ENCODE data around the gene POU2AF2. TPM values are rescaled to one million over a fixed set of nuclear protein-coding genes. Genes with fewer than 3 reads are reported as not detected.
"Not testable (repeated sequence)": the region's sequence is repeated elsewhere in the genome, so short reads cannot be mapped to it uniquely, and the experiment has no call there.

Gene POU2AF2
- polyA plus RNA-seq, 3 donors, result not detected

GRCh38 chr11:111301842-111302118 lies 56.3 kb downstream of the POU2AF2 start:
- DNase-seq, result no peak

DNA sequence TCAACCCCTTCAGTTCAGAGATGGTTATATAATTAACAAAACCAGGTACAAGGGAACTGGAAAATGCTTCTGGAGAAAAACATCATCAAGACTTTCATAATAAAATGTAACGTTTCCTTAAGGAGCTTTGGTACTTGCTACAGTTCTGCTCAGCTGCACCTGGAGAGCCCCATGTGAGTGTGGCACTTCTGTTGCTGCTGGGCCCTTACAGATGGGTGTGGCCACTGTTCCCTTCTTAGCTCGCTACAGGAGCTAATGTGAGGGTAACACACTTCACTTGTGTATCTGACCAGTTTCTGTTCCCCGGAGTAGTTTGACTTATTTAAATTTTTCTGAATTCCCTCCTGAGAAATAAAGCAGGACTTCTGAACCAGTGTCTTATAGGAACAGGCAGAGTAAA lies 56.8 kb downstream of the POU2AF2 start:
- no peak for DNase-seq

GRCh38 chr11:111303461-111303860 lies 57.9 kb downstream of the POU2AF2 start:
- no peak for DNase-seq

- no peak for DNase-seq
Observed at GRCh38 chr11:111305162-111305802, 59.8 kb downstream of the POU2AF2 start.

- DNase-seq, result no peak
Observed at GRCh38 chr11:111305876-111306275, 60.4 kb downstream of the POU2AF2 start.

- DNase-seq, result no peak
Observed at GRCh38 chr11:111306321-111306720, 60.8 kb downstream of the POU2AF2 start.

GRCh38 chr11:111307472-111308108 lies 62.1 kb downstream of the POU2AF2 start:
- DNase-seq, result no peak

GRCh38 chr11:111308140-111308539 lies 62.6 kb downstream of the POU2AF2 start:
- DNase-seq, result no peak

DNA sequence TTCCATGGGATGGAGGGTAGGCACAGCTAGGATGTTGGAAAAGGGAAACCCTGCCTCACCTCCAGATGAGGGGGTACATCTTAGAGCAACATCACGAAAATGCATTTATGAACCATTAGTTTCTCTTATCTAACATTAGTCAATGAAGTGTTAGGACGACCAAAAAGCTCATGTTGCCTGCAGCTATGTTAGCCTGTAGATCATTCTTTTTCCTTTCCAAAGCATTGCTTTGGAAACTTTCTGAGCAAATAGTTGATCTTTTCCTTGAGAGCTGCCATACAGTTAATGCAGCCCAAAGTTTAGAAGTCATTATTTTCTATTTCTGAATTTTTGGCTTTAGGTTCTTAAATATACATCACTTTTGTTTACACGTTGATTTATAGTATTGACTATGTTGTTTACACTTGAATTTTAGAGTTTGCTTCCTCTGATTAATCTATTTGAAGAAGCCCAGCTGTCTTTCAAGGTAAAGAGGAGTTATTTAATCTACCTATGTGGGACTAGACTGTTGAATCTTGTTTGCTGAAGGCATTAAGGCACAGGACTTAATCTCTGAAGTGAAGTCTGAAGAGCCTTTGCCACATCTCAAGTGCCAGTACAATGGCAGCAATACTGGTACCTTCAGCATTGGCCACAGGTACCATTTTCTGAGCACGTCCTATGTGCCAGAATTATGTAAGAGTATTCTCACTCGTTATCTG lies 63.8 kb downstream of the POU2AF2 start:
- no peak for DNase-seq

GRCh38 chr11:111310088-111310487 lies 64.6 kb downstream of the POU2AF2 start:
- DNase-seq, result no peak

DNA sequence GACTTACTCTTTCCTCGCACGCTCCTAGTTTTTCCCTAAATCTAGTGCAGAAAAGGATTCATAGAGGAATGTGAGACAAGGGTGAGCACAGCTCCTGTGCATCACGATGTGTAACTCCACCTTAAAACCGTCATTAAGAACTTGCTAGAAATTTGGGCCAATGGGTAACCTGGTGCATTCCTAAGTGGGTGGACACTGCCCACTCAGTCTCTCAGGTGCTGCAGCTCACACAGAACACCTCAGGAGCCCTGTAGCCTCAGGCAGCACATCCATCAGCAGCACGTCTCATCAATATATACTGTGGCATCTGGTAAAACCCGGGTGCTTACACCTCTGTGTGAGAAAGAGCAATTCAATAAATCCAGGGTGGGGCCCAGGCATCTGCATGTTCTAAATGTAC lies 65.2 kb downstream of the POU2AF2 start:
- DNase-seq, result no peak

DNA sequence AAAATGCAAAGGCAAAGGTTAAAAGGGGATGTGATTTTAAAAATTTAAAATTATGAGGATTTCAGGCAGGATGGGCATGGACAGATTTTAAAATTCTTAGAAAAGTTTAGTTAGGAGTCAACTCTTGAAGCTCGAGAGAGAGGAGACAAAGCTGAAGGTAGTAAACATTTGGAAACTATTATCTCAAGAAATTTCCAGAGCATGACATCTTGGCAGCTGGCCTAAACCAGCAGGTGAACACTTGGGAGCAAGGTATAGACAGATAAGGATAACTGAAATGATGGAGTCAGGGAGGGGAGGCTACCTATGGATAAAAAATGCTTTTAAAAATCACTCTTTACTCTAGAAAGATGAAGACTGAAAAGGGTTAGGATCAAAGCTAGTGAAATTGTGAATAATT lies 66.6 kb downstream of the POU2AF2 start:
- no peak for DNase-seq

GRCh38 chr11:111319296-111319695 lies 73.8 kb downstream of the POU2AF2 start:
- no peak for DNase-seq

- not testable (repeated sequence) for DNase-seq
Observed at GRCh38 chr11:111320199-111320598, 74.7 kb downstream of the POU2AF2 start.

GRCh38 chr11:111320728-111321568 lies 75.4 kb downstream of the POU2AF2 start:
- no peak for DNase-seq

- DNase-seq, result no peak
Observed at GRCh38 chr11:111322534-111322933, 77.0 kb downstream of the POU2AF2 start.

DNA sequence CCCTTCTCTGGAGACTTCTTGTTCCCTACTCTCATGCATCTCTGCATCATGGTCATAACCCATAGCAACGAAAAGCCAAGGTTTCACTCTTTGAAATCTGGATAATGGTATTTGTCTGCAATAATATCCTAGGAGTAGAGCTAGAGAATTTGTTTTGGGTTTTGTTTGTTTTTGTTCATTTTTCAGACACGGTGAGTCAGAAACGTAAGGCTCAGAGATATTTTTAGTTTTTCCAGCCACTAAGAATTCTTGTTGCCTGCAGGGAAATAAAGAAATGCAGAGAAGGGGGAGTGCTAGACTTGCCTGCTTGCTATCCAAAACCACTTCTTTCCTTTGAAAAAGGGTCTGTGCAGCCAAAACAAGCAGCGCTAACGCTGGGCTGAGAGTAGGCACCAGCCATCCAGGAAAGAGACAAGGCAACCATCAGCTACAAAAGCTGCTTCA lies 78.8 kb downstream of the POU2AF2 start:
- no peak for DNase-seq

- DNase-seq, result no peak
Observed at GRCh38 chr11:111325259-111325658, 79.7 kb downstream of the POU2AF2 start.

DNA sequence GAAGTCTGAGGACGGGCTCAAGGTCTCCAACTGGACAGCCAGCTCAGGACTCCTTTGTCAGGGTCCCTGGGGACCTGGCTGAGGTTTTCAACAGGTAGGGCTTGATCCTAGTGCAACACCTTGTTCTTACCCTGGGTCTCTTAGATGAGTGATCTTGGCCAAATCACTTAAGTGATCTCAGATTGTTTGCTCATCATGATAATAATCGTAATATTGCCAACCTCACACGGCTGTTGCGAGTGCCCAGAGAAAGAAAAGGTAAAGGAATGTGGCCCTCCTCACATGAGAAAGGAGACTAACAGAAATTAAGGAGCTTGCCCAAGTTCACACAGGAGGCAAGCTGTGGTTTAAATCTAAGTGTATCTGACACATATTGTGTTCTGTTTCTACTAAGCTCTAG lies 81.3 kb downstream of the POU2AF2 start:
- no peak for DNase-seq

GRCh38 chr11:111327908-111328624 lies 82.5 kb downstream of the POU2AF2 start:
- no peak for DNase-seq

GRCh38 chr11:111329306-111330204 lies 84.0 kb downstream of the POU2AF2 start:
- no peak for DNase-seq

Measured in renal pelvis (tissue), 4 donors.